LNCAP (cell line): ENCODE data around the gene CD47.

Experiments
- CTCF ChIP-seq: fragments of 450-650 bp; IDR thresholded peaks from 2 replicates; pipeline ENCODE4 v1.5.1; 2017; ENCODE audit warnings: mild to moderate bottlenecking

Gene CD47

DNA sequence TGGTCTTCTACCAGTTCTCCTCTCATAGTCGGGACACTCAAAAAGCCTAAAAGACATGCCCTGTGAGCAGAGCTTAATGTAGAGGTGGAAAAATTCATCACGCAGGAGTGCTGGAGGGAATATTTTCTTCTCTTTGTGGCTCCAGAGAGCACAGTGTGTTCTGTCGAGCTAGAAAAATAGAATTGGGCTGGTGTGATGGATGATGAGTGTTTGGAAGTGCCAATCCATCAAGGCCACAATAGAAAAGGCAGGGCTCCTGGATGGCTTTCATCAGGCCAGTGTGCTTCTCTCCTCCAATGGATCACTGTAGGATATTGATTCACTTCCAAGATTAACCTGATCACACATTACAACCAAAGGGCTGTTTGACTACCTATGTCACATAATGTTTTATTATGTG, 65.7 kb downstream of the CD47 start:
- no peak for TF ChIP-seq CTCF

GRCh38 chr3:108024146-108024850, 66.5 kb downstream of the CD47 start:
- TF ChIP-seq CTCF: no peak

DNA sequence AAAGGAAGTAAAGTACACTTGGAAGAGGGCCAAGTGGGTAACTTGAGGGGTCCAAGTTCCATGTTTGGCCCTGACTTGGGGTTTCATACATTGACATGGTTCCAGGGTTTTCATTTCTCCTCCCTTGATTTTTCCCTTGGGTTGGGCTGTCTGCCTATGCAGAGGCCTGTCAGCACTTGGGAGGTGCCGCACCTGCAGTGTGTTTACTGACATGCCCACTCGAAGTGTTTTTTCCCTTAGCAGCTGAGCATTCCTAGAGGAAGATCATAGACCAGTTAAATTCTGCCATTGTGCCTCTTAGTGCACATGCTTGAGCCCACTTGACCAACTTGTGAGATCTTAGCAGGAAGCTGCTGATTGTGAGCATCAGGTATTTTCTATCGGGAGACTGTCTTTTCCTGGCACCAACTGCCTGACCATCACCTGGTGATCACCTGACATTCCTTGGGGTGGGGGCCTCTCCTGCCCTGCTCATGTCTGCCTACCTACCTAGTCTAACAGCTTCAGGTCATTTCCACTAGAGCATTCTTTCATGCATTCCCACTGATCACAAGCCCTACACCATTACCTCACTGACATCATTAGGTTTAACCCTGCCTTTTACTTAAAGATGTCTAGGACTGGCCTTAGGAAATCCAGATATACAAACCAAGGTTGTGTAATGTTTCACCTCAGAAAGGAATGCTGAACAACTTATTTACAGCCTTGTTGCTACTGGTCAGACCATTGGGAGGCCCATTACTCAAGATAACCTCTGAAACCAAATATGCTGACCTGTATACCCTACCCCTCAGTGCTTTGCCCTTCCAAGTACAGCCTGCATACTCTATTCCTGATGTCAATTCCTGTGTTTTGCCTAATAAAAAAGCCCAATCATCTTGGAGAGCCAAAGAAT, 68.3 kb downstream of the CD47 start:
- no peak for TF ChIP-seq CTCF

DNA sequence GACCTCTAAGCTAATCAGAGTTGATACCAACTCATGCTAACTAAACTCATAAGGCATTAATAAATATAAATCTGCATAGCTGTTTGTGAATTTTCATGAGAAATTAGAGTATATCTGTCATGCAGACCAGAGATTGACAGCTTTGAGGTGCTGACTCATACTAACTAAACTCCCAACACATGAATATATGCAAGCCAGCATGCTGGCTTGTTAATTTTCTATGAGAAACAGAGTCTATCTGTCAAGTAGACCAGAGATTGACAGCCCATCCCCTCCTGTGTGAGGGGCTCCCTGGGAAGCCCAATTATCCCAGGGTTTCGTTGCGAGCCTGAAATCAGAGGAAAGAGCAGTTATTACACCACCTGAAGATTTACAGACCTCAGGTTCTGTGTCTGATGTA, 69.3 kb downstream of the CD47 start:
- no peak for TF ChIP-seq CTCF

DNA sequence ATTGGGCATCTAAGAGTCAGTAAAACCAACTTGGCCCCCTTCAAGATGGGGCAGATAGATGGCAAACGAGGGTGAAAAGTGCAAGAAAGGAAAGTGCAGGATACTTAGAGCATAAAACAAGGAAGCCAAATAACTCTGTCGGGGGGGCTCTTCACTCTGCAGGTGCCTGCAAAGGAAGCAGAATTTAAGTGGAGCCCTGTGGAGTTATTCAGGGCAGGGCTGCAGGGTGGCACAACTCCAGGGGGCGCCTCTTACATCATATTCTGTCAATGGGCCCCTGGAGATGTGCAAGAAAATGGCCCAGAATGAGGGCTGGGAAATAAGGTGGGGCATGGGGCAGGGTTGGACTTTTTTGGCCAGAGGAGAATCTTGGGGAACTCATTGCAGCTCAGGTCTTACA, 69.7 kb downstream of the CD47 start:
- TF ChIP-seq CTCF: no peak

- no peak for TF ChIP-seq CTCF
These were observed 72.3 kb downstream of the CD47 start for GRCh38 chr3:108018552-108018951.

DNA sequence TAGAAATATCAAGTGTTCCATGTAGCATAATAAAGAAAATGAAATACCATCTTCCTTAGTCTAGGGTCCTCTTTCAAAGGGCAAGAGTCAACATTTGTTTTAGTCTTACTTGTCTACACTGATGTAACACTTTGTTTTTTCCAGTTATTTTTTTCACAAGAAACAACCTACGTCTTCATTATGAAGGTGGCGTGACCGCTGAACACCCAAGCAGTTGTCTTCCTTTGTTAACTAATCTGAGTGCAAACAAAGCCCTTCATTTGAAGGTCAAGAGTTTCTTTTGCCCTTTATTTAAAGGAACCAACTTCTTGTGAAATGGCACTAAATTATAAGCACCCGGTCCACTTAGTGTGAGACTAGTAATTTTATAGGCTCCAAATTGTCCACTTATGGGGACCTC, 73.2 kb downstream of the CD47 start:
- no peak for TF ChIP-seq CTCF
